ENCODE data around the gene AP4M1.

AP4M1 gene

GRCh38 chr7:100101016-100101862 lies at the start of gene AP4M1, which contains the start of gene MCM7:
TSS of gene AP4M1 (plus strand) at chr7:100101643. CDS start at chr7:100101715, 72 bp downstream.
TSS of gene MCM7 (minus strand) at chr7:100101397. CDS start at chr7:100101294, 103 bp downstream.
- H3K9ac ChIP-seq (ENCODE audit: low read depth, low read length, poor library complexity, severe bottlenecking): peak within 1 kb of the TSS; percentile 100
- peaks cover 9% of the 10 kb centered on the region for H3K27me3 ChIP-seq (ENCODE audit: insufficient read depth, low read length, poor library complexity, severe bottlenecking)
- peaks cover 40% of the 10 kb centered on the region for H3K36me3 ChIP-seq (ENCODE audit: insufficient read depth, low read length)
- peak within 1 kb of the TSS; percentile 98 for H3K4me3 ChIP-seq (ENCODE audit: low read length, poor library complexity, severe bottlenecking)
- H3F3A ChIP-seq (ENCODE audit: low read depth): no peaks in the 10 kb centered on the region
- H3K9me2 ChIP-seq (replicated peaks; ENCODE audit: low read depth, low read length): no peaks in the 10 kb centered on the region
- peaks cover 64% of the 10 kb centered on the region for H3K79me2 ChIP-seq (ENCODE audit: insufficient read depth, low read length)
- H3K9me3 ChIP-seq (ENCODE audit: insufficient read depth, low read depth, low read length): no peaks in the 10 kb centered on the region
- peaks cover 31% of the 10 kb centered on the region for H3K4me1 ChIP-seq (ENCODE audit: insufficient read depth, low read length, poor library complexity, severe bottlenecking)
- peak within 1 kb of the TSS; percentile 61 for H2AFZ ChIP-seq (ENCODE audit: low read length)
- peaks cover 43% of the 10 kb centered on the region for H4K20me1 ChIP-seq (ENCODE audit: insufficient read depth, low read length, poor library complexity, severe bottlenecking)
- TF ChIP-seq CTCF (conservative IDR thresholded peaks at IDR 0.05; ENCODE audit: low read length) (no peak), EZH2phosphoT487 (IDR thresholded peaks at IDR 0.05; ENCODE audit: borderline replicate concordance) (no peak)
- H3K4me2 ChIP-seq (ENCODE audit: low read depth, low read length, poor library complexity, severe bottlenecking): peak within 1 kb of the TSS; percentile 98

- Histone ChIP-seq H3K9me3 (ENCODE audit: insufficient read depth, low read depth, low read length) (no peaks in the 10 kb centered on the region), H3K36me3 (ENCODE audit: insufficient read depth, low read length) (peaks cover 11% of the 10 kb centered on the region; the same call in 1 of the 2 replicates), H4K20me1 (ENCODE audit: insufficient read depth, low read length, poor library complexity, severe bottlenecking) (no peaks in the 10 kb centered on the region), H3K4me2 (ENCODE audit: low read depth, low read length, poor library complexity, severe bottlenecking) (no peak overlapping the region), H3K9ac (ENCODE audit: low read depth, low read length, poor library complexity, severe bottlenecking) (no peak overlapping the region), H3K4me1 (ENCODE audit: insufficient read depth, low read length, poor library complexity, severe bottlenecking) (peaks cover 14% of the 10 kb centered on the region), H2AFZ (ENCODE audit: low read length) (no peak overlapping the region), H3F3A (ENCODE audit: low read depth) (no peaks in the 10 kb centered on the region), H3K9me2 (replicated peaks; ENCODE audit: low read depth, low read length) (no peaks in the 10 kb centered on the region), H3K27me3 (ENCODE audit: insufficient read depth, low read length, poor library complexity, severe bottlenecking) (no peaks in the 10 kb centered on the region), H3K79me2 (ENCODE audit: insufficient read depth, low read length) (peaks cover 12% of the 10 kb centered on the region), H3K4me3 (ENCODE audit: low read length, poor library complexity, severe bottlenecking) (no peak overlapping the region)
- TF ChIP-seq EZH2phosphoT487 (IDR thresholded peaks at IDR 0.05; ENCODE audit: borderline replicate concordance): no peak
- peak; percentile 58 for TF ChIP-seq CTCF (conservative IDR thresholded peaks at IDR 0.05; ENCODE audit: low read length)
These were observed 48.2 kb upstream of the AP4M1 start for GRCh38 chr7:100053215-100053614.

- TF ChIP-seq EZH2phosphoT487 (IDR thresholded peaks at IDR 0.05; ENCODE audit: borderline replicate concordance) (no peak), CTCF (conservative IDR thresholded peaks at IDR 0.05; ENCODE audit: low read length) (no peak)
- H3K9me3 ChIP-seq (ENCODE audit: insufficient read depth, low read depth, low read length): no peaks in the 10 kb centered on the region
- H3K27me3 ChIP-seq (ENCODE audit: insufficient read depth, low read length, poor library complexity, severe bottlenecking): no peaks in the 10 kb centered on the region
- H3K9ac ChIP-seq (ENCODE audit: low read depth, low read length, poor library complexity, severe bottlenecking): no peak overlapping the region
- no peak overlapping the region for H3K4me2 ChIP-seq (ENCODE audit: low read depth, low read length, poor library complexity, severe bottlenecking)
- H3K4me1 ChIP-seq (ENCODE audit: insufficient read depth, low read length, poor library complexity, severe bottlenecking): no peaks in the 10 kb centered on the region
- no peak overlapping the region for H3K4me3 ChIP-seq (ENCODE audit: low read length, poor library complexity, severe bottlenecking)
- no peaks in the 10 kb centered on the region for H4K20me1 ChIP-seq (ENCODE audit: insufficient read depth, low read length, poor library complexity, severe bottlenecking)
- no peaks in the 10 kb centered on the region for H3K79me2 ChIP-seq (ENCODE audit: insufficient read depth, low read length)
- H3K9me2 ChIP-seq (replicated peaks; ENCODE audit: low read depth, low read length): no peaks in the 10 kb centered on the region
- H2AFZ ChIP-seq (ENCODE audit: low read length): no peak overlapping the region
- no peaks in the 10 kb centered on the region for H3F3A ChIP-seq (ENCODE audit: low read depth)
- peaks cover 13% of the 10 kb centered on the region; the same call in 1 of the 2 replicates for H3K36me3 ChIP-seq (ENCODE audit: insufficient read depth, low read length)
These were observed 44.4 kb upstream of the AP4M1 start for GRCh38 chr7:100057006-100057405.

Measured in Loucy (cell line).